MCF 10A (cell line): ENCODE measurements around the gene SLIT3. TPM values are rescaled to one million over a fixed set of nuclear protein-coding genes. Genes with fewer than 3 reads are reported as not detected.

Source experiments
- BruUV-seq: library from RNA; stranded (reverse); fragments of 400-500 nt; replicated peaks from 2 replicates; lab custom pipeline; 2021; lab: Mats Ljungman, UMichigan
- CTCF ChIA-PET: fragments of 300-600 bp; sonication (Branson Sonifier 250); formaldehyde crosslinking; extraction: SDS; loops from one replicate; lab custom pipeline; 2021; ENCODE audit warnings: antibody characterized with exemption, inconsistent platforms; lab: Yijun Ruan, JAX
- POLR2A ChIA-PET: fragments of 300-600, 350-650 bp; sonication (Branson Sonifier 250); formaldehyde crosslinking; extraction: SDS; loops from one replicate; lab custom pipeline; 2020; ENCODE audit warnings: antibody characterized with exemption, inconsistent platforms; lab: Yijun Ruan, JAX
- DNase-seq: peaks from one replicate; pipeline ENCODE4 v3.0.0-alpha.2; 2018; ENCODE audit not compliant: unreplicated experiment
- H3K27ac Mint-ChIP-seq: one replicate; pipeline ENCODE4 v1.8.0; 2022; ENCODE audit warnings: mild to moderate bottlenecking, low read depth, mixed read lengths; ENCODE audit not compliant: unreplicated experiment
- H3K27me3 Mint-ChIP-seq: one replicate; pipeline ENCODE4 v1.8.0; 2022; ENCODE audit warnings: mixed read lengths; ENCODE audit not compliant: insufficient read depth, unreplicated experiment
- H3K36me3 Mint-ChIP-seq: one replicate; pipeline ENCODE4 v1.8.0; 2022; ENCODE audit warnings: mild to moderate bottlenecking, moderate library complexity, mixed read lengths; ENCODE audit not compliant: insufficient read depth, unreplicated experiment
- H3K4me1 Mint-ChIP-seq: one replicate; pipeline ENCODE4 v1.8.0; 2022; ENCODE audit warnings: mixed read lengths; ENCODE audit not compliant: insufficient read depth, unreplicated experiment
- H3K4me3 Mint-ChIP-seq: one replicate; pipeline ENCODE4 v1.8.0; 2022; ENCODE audit warnings: mild to moderate bottlenecking, moderate library complexity, mixed read lengths; ENCODE audit not compliant: unreplicated experiment
- H3K9me3 Mint-ChIP-seq: one replicate; pipeline ENCODE4 v1.8.0; 2022; ENCODE audit warnings: mixed read lengths; ENCODE audit not compliant: unreplicated experiment
- CTCF ChIP-seq: fragments of 200-600 bp; IDR thresholded peaks from one replicate; pipeline ENCODE4 v1.8.0; 2022; ENCODE audit warnings: antibody characterized with exemption, mild to moderate bottlenecking; ENCODE audit not compliant: unreplicated experiment
- intact Hi-C: fragments of 100-400 bp; cut with micrococcal nuclease; formaldehyde crosslinking; loops from 2 replicates; pipeline ENCODE4 v1.14.1; 2022
- total RNA-seq: library from RNA; stranded (reverse); gene quantifications from 2 replicates; pipeline ENCODE4 v1.2.3, GENCODE V29; 2022

The SLIT3 gene
- total RNA-seq, 1 experiment from 2014 or later, result 0.89 TPM

- POLR2A ChIA-PET, result no interaction called here
- H3K9me3 Mint-ChIP-seq, result no peaks in the 10 kb centered on the region
- TF ChIP-seq CTCF, result no peak
- CTCF ChIA-PET, result no interaction called here
- H3K36me3 Mint-ChIP-seq, result no peaks in the 10 kb centered on the region
- intact Hi-C loops, result no loop called here
- no TSS peak for BruUV-seq
- no peak overlapping the region for H3K27ac Mint-ChIP-seq
- no peak overlapping the region for H3K4me3 Mint-ChIP-seq
- DNase-seq, result no peak
- H3K4me1 Mint-ChIP-seq, result no peaks in the 10 kb centered on the region
- no peaks in the 10 kb centered on the region for H3K27me3 Mint-ChIP-seq
Measured at GRCh38 chr5:168859471-168859870, 441.5 kb downstream of the SLIT3 start.

DNA sequence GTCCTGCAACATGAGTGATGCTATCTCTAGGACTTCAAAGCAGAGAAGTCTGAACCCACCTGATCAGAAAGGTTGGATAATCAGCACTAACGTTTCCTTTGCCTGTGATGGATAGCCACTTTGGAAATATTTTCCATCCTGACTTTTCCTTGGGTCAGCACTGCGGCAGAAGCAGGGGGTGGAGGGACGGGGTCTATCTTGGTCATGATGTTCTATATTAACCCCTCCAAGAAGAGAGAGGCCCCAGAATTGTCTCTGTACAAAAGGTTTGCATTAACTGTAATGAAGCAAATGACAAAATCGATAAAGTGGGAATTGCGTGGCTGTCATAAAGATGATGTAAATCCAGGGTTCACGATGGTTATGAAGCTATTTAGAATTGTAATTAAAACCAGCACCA is 441.9 kb downstream of the SLIT3 start:
- H3K27me3 Mint-ChIP-seq, result no peaks in the 10 kb centered on the region
- no peak for TF ChIP-seq CTCF

DNA sequence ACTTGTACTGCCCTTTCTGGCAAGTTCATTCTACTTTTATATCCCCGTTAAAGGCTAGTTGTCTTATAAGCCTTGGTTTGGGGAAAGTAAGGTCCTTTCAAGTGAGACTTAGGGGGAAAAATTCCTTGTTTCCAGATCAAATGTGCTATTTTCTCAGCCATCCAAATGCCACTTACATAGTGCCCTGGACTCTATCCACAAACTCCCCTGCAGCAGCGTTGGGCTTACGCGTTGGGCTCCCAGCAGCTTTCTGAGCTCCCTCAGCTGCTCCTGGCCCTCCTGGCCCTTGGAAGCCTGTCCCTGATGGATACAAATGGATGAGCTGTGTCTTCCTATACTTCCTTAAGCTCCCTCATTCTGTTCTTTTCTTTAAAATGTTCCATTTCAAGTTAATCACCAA is 442.6 kb downstream of the SLIT3 start:
- Mint-ChIP-seq H3K36me3 (no peaks in the 10 kb centered on the region), H3K9me3 (no peaks in the 10 kb centered on the region), H3K27me3 (no peaks in the 10 kb centered on the region), H3K27ac (no peak overlapping the region), H3K4me1 (no peaks in the 10 kb centered on the region), H3K4me3 (no peak overlapping the region)
- ChIA-PET POLR2A (no interaction called here), CTCF (no interaction called here)
- intact Hi-C loops, result no loop called here
- DNase-seq, result no peak
- no peak for TF ChIP-seq CTCF
- no TSS peak for BruUV-seq

More for the DNA sequence above, 441.9 kb downstream of the SLIT3 start:
- Mint-ChIP-seq H3K36me3 (no peaks in the 10 kb centered on the region), H3K27ac (no peak overlapping the region), H3K9me3 (no peaks in the 10 kb centered on the region), H3K4me1 (no peaks in the 10 kb centered on the region), H3K4me3 (no peak overlapping the region)
- no peak for DNase-seq
- CTCF ChIA-PET, result no interaction called here
- POLR2A ChIA-PET, result no interaction called here
- intact Hi-C loops, result no loop called here
- no TSS peak for BruUV-seq

DNA sequence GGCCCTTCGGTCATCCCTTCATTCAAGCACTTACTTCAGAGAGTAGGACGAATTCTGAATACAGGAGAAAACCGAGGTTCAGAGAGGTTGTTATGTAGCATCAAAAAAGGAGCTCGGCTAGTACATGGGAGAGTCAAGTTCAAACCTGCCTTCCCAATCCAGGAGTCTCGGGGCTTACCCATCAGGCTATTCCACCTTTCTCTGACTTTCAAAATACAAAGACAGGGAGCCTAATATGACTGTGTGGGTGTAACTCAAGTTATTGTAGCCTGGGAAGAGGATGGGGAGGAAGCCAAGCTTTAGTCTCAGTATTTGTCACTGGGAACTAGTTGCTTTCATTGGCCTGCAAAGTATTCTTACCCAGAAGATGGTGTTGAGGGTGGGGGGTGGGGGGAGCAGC is 447.0 kb downstream of the SLIT3 start:
- no peak for TF ChIP-seq CTCF
- no peaks in the 10 kb centered on the region for H3K36me3 Mint-ChIP-seq
- BruUV-seq, result no TSS peak
- H3K27ac Mint-ChIP-seq, result no peak overlapping the region
- H3K4me3 Mint-ChIP-seq, result no peak overlapping the region
- H3K4me1 Mint-ChIP-seq, result no peaks in the 10 kb centered on the region
- POLR2A ChIA-PET, result no interaction called here
- intact Hi-C loops, result no loop called here
- no peak for DNase-seq
- H3K9me3 Mint-ChIP-seq, result no peaks in the 10 kb centered on the region
- H3K27me3 Mint-ChIP-seq, result peaks cover 28% of the 10 kb centered on the region
- CTCF ChIA-PET, result interaction anchor here (0.6 to 1.1 kb wide), 3 partner anchors 12 to 1000 kb away, joined by 3 to 5 read pairs (median 3); no protein-coding TSS in a partner anchor
